BJ (cell line): ENCODE results near the gene ARMC9. TPM values are rescaled to one million over a fixed set of nuclear protein-coding genes. Genes with fewer than 3 reads are reported as not detected.

ENCODE experiments used
- CTCF ChIA-PET: fragments of 350-600 bp; formaldehyde crosslinking; extraction: SDS; loops from one replicate; lab custom pipeline; 2021; ENCODE audit warnings: antibody characterized with exemption, inconsistent platforms; lab: Yijun Ruan, JAX
- POLR2A ChIA-PET: fragments of 300-600 bp; sonication (Branson Sonifier 250); formaldehyde crosslinking; extraction: SDS; loops from one replicate; lab custom pipeline; 2021; ENCODE audit warnings: antibody characterized with exemption; lab: Charles Lee
- DNase-seq: peaks from one replicate; pipeline ENCODE4 v3.0.0-alpha.2; 2011; ENCODE audit warnings: low read depth
- H3K27me3 ChIP-seq: 2 replicates; pipeline ENCODE4 v1.6.0; 2011; ENCODE audit warnings: low read length; ENCODE audit not compliant: control insufficient read depth, insufficient read depth
- H3K36me3 ChIP-seq: 2 replicates; pipeline ENCODE4 v1.5.1; 2011; ENCODE audit warnings: low read length; ENCODE audit not compliant: control insufficient read depth, insufficient read depth
- H3K4me3 ChIP-seq: 2 replicates; pipeline ENCODE4 v1.5.1; 2011; ENCODE audit warnings: low read depth, mild to moderate bottlenecking, control low read depth, low read length
- polyA plus RNA-seq: library from polyadenylated mRNA; depleted of rRNA; stranded (reverse); fragments of >200 nt; gene quantifications from 2 replicates; pipeline ENCODE4 v1.2.3, GENCODE V29; 2011
- TF ChIP-seq, protein P1 (sequence below): IDR thresholded peaks from 2 replicates; pipeline ENCODE4 v1.5.1; 2011; ENCODE audit warnings: low read depth, mild to moderate bottlenecking, control low read depth, inconsistent platforms, low read length, moderate library complexity; ENCODE audit not compliant: insufficient read depth

Gene ARMC9
- polyA plus RNA-seq, 1 experiment = 83.1 TPM

DNA sequence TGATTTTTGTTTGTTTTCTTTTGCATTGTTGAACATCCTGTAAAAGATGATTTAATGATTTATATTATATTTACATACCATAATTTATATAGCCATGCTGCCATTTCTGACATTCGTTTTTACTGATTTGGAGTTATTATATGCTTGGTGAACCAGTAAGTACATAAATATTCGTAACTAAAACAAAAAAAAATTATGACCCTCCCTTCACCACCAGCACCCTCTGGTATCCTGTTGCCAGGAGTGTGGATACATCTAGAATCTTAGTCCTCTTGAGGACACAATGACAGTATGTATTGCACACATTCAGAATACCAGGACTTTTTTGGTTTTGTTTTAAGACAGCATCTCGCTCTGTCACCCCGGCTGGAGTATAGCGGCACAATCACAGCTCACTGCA, 153.2 kb downstream of the ARMC9 start:
- TF ChIP-seq, protein P1, sequence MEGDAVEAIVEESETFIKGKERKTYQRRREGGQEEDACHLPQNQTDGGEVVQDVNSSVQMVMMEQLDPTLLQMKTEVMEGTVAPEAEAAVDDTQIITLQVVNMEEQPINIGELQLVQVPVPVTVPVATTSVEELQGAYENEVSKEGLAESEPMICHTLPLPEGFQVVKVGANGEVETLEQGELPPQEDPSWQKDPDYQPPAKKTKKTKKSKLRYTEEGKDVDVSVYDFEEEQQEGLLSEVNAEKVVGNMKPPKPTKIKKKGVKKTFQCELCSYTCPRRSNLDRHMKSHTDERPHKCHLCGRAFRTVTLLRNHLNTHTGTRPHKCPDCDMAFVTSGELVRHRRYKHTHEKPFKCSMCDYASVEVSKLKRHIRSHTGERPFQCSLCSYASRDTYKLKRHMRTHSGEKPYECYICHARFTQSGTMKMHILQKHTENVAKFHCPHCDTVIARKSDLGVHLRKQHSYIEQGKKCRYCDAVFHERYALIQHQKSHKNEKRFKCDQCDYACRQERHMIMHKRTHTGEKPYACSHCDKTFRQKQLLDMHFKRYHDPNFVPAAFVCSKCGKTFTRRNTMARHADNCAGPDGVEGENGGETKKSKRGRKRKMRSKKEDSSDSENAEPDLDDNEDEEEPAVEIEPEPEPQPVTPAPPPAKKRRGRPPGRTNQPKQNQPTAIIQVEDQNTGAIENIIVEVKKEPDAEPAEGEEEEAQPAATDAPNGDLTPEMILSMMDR = no peak
- CTCF ChIA-PET = no interaction called here
- Histone ChIP-seq H3K4me3 (no peak overlapping the region), H3K27me3 (no peaks in the 10 kb centered on the region), H3K36me3 (peaks cover 4% of the 10 kb centered on the region; the same call in 1 of the 2 replicates)
- POLR2A ChIA-PET = no interaction called here
- no peak for DNase-seq

GRCh38 chr2:231353469-231353868, 155.0 kb downstream of the ARMC9 start:
- CTCF ChIA-PET = no interaction called here
- no peak for DNase-seq

GRCh38 chr2:231355508-231356465, 157.4 kb downstream of the ARMC9 start:
- no peak overlapping the region for H3K4me3 ChIP-seq
- no peaks in the 10 kb centered on the region for H3K27me3 ChIP-seq
- ChIA-PET CTCF (interaction anchor here (1.0 to 1.4 kb wide), 2 partner anchors 50 to 56 kb away, joined by 3 to 5 read pairs; no protein-coding TSS in a partner anchor), POLR2A (no interaction called here)
- TF ChIP-seq, protein P1 = no peak
- no peak for DNase-seq
- peaks cover under 1% of the 10 kb centered on the region; the same call in 1 of the 2 replicates for H3K36me3 ChIP-seq

More at GRCh38 chr2:231353469-231353868, 155.0 kb downstream of the ARMC9 start:
- Histone ChIP-seq H3K36me3 (no peaks in the 10 kb centered on the region), H3K27me3 (no peaks in the 10 kb centered on the region), H3K4me3 (no peak overlapping the region)
- POLR2A ChIA-PET = no interaction called here
- TF ChIP-seq, protein P1 = no peak

DNA sequence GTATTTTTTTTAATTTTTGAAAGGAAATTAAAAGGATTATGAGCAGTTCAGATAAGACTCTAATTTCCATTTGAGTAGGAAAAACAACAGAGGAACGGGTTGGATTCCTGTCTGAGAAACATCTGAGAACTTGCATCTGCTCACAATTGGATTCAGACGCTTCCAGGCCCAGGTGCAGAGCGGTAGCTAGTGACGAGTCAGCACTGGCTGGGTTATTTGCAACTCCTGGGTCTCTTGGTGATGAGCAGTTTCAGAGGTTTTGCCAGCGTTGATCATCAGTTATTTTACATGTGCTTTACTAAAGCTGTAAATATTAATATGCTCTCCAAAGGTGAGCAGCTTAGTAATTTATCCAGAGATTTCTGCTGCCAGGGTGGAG, 158.0 kb downstream of the ARMC9 start:
- H3K36me3 ChIP-seq = peaks cover 5% of the 10 kb centered on the region
- DNase-seq = no peak
- H3K27me3 ChIP-seq = no peaks in the 10 kb centered on the region
- no peak overlapping the region for H3K4me3 ChIP-seq
- CTCF ChIA-PET = interaction anchor here (1.0 to 1.4 kb wide), 2 partner anchors 49 to 55 kb away, joined by 3 to 5 read pairs; no protein-coding TSS in a partner anchor
- TF ChIP-seq, protein P1 = no peak
- POLR2A ChIA-PET = no interaction called here

DNA sequence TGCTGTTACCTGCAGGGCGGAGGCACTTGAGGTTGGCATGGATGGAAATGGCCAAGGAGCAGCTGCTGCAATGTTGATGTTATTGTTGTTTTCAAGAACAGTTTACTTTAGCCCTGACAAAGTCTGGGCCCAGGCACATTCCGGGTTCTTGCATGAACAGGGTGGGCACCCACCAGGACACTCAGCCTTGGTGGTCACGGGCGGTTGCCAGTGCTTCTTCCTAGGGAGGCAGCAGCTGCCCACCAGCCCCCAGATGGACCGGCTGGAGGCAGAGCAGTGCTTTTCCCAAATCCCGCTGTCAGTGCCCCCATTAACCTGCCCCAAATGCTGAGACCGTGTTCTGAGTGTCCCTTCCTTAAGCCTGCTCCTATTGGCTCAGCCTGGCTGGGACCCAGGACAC, 158.6 kb downstream of the ARMC9 start:
- Histone ChIP-seq H3K36me3 (peaks cover 10% of the 10 kb centered on the region), H3K4me3 (no peak overlapping the region), H3K27me3 (no peaks in the 10 kb centered on the region)
- CTCF ChIA-PET = interaction anchor here (1.4 kb wide), 1 partner anchor 55 kb away, joined by 5 read pairs; no protein-coding TSS in a partner anchor
- DNase-seq = no peak
- POLR2A ChIA-PET = no interaction called here
- TF ChIP-seq, protein P1 = no peak
